Neural cell (in vitro differentiated cells): ENCODE measurements around the gene NECTIN1. TPM values are rescaled to one million over a fixed set of nuclear protein-coding genes. Genes with fewer than 3 reads are reported as not detected.
"Not testable (repeated sequence)": the region's sequence is repeated elsewhere in the genome, so short reads cannot be mapped to it uniquely, and the experiment has no call there.

Source experiments
- H2AFZ ChIP-seq: fragments of 200-600, 300-800 bp; sonication (generic), shearing (Covaris generic); 2 replicates; pipeline ENCODE4 v1.6.0; 2014; ENCODE audit warnings: low read depth, mild to moderate bottlenecking, antibody characterized with exemption, low read length, moderate library complexity
- H3F3A ChIP-seq: fragments of 200-600 bp; shearing (Covaris generic); 2 replicates; pipeline ENCODE4 v1.6.1; 2016; ENCODE audit warnings: mild to moderate bottlenecking, moderate library complexity, mixed read lengths, antibody characterized with exemption, low read length; ENCODE audit not compliant: insufficient read depth, poor library complexity, severe bottlenecking
- H3K27ac ChIP-seq: fragments of 200-600, 300-800 bp; sonication (generic), shearing (Covaris generic); 2 replicates; pipeline ENCODE4 v1.5.1; 2014; ENCODE audit warnings: mild to moderate bottlenecking, low read length, moderate library complexity
- H3K27me3 ChIP-seq: fragments of 300-800, 200-600 bp; sonication (generic), shearing (Covaris generic); 2 replicates; pipeline ENCODE4 v1.6.0; 2014; ENCODE audit warnings: mild to moderate bottlenecking, low read depth, low read length, moderate library complexity; ENCODE audit not compliant: insufficient read depth
- H3K36me3 ChIP-seq: fragments of 300-800, 200-600 bp; sonication (generic), shearing (Covaris generic); 2 replicates; pipeline ENCODE4 v1.5.1; 2014; ENCODE audit warnings: mild to moderate bottlenecking, antibody characterized with exemption, low read length, moderate library complexity; ENCODE audit not compliant: insufficient read depth
- H3K4me2 ChIP-seq: fragments of 300-800, 200-600 bp; sonication (generic), shearing (Covaris generic); 2 replicates; pipeline ENCODE4 v1.6.0; 2014; ENCODE audit warnings: mild to moderate bottlenecking, low read length
- H3K4me3 ChIP-seq: fragments of 300-800, 200-600 bp; sonication (generic), shearing (Covaris generic); 2 replicates; pipeline ENCODE4 v1.5.1; 2014; ENCODE audit warnings: mild to moderate bottlenecking, low read length, moderate library complexity
- H3K79me2 ChIP-seq: fragments of 200-600 bp; shearing (Covaris generic); replicated peaks from 2 replicates; pipeline ENCODE4 v1.6.0; 2014; ENCODE audit warnings: mild to moderate bottlenecking, low read length, moderate library complexity; ENCODE audit not compliant: insufficient read depth
- H3K9ac ChIP-seq: fragments of 300-800, 200-600 bp; sonication (generic), shearing (Covaris generic); 2 replicates; pipeline ENCODE4 v1.6.1; 2016; ENCODE audit warnings: mild to moderate bottlenecking, low read length, mixed read lengths
- H3K9me2 ChIP-seq: fragments of 200-600 bp; shearing (Covaris generic); 2 replicates; pipeline ENCODE4 v1.6.1; 2016; ENCODE audit warnings: mild to moderate bottlenecking, low read length, mixed read lengths; ENCODE audit not compliant: insufficient read depth
- H3K9me3 ChIP-seq: fragments of 200-600, 300-800 bp; sonication (generic), shearing (Covaris generic); 2 replicates; pipeline ENCODE4 v1.6.1; 2016; ENCODE audit warnings: mild to moderate bottlenecking, mixed run types, low read length, moderate library complexity, mixed read lengths
- H4K20me1 ChIP-seq: fragments of 200-600 bp; shearing (Covaris generic); 2 replicates; pipeline ENCODE4 v1.6.1; 2016; ENCODE audit warnings: mild to moderate bottlenecking, mixed run types; ENCODE audit not compliant: insufficient read depth
- EP300 ChIP-seq: fragments of 450-650 bp; conservative IDR thresholded peaks from 2 replicates; pipeline ENCODE4 v1.6.1; 2014; ENCODE audit warnings: antibody characterized with exemption, mild to moderate bottlenecking, moderate library complexity; ENCODE audit not compliant: poor library complexity, severe bottlenecking
- EZH2 ChIP-seq: fragments of 200-600, 300-800 bp; shearing (Covaris generic), sonication (generic); IDR thresholded peaks from 2 replicates; pipeline ENCODE4 v1.6.1; 2014; ENCODE audit warnings: antibody characterized with exemption, low read length, borderline replicate concordance, mild to moderate bottlenecking; ENCODE audit not compliant: insufficient read depth, poor library complexity, severe bottlenecking
- MXI1 ChIP-seq: fragments of 450-650 bp; conservative IDR thresholded peaks from 2 replicates; pipeline ENCODE4 v1.6.1; 2014; ENCODE audit warnings: antibody characterized with exemption, mild to moderate bottlenecking; ENCODE audit not compliant: poor library complexity, severe bottlenecking
- POLR2AphosphoS5 ChIP-seq: IDR thresholded peaks from 2 replicates; pipeline ENCODE4 v1.6.1; 2012
- RAD21 ChIP-seq: fragments of 450-650 bp; conservative IDR thresholded peaks from 2 replicates; pipeline ENCODE4 v1.6.1; 2014; ENCODE audit warnings: antibody characterized with exemption, mild to moderate bottlenecking, moderate library complexity
- SMC3 ChIP-seq: fragments of 450-650 bp; conservative IDR thresholded peaks from 2 replicates; pipeline ENCODE4 v1.6.1; 2014; ENCODE audit warnings: antibody characterized with exemption, mild to moderate bottlenecking, moderate library complexity; ENCODE audit not compliant: poor library complexity
- TAF1 ChIP-seq: IDR thresholded peaks from 2 replicates; pipeline ENCODE4 v1.6.1; 2012; ENCODE audit warnings: low read depth
- polyA plus RNA-seq: library from polyadenylated mRNA; depleted of rRNA; stranded (reverse); fragments of >200 nt; gene quantifications from 2 replicates; pipeline ENCODE4 v1.2.3, GENCODE V29; 2014
- TF ChIP-seq, protein P1 (sequence below): fragments of 450-650 bp; IDR thresholded peaks from 2 replicates; pipeline ENCODE4 v1.5.1; 2014; ENCODE audit warnings: antibody characterized with exemption, mild to moderate bottlenecking, moderate library complexity; ENCODE audit not compliant: poor library complexity, severe bottlenecking
- TF ChIP-seq, protein P2 (sequence below): IDR thresholded peaks from 2 replicates; pipeline ENCODE4 v1.6.1; 2012; ENCODE audit warnings: borderline replicate concordance

Gene NECTIN1
- polyA plus RNA-seq, 1 donor from 2014 or later = 5.6 TPM

DNA sequence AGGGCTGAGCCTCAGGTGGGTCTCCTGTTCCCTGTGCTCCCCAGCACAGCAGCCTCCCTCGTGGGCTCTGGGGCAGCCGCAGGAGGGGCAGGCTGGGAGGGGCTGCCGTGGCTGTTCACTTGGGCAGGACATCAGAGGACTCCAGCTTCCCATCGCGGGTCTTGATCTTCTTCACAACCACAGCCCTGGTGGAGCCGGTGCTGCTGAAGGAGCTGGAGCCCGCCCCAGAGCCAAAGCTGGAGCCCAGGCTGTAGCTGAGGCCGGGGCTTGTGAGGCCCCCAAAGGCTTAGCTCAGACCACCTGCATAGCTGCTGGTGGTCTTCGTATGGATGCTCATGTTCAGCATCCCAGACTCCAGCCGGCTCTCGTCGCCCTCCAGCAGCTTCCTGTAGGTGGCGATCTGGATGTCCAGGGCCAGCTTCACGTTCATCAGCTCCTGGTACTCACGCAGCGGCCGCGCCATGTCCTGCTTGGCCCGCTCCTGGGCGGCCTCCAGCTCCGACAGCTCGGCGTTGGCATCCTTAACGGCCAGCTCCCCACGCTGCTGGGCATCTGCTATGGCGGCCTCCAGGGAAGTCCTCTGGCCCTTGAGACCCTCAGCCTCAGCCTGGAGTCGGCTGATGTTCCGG, 126.1 kb downstream of the NECTIN1 start:
- no peaks in the 10 kb centered on the region for H4K20me1 ChIP-seq
- H3K27me3 ChIP-seq = no peaks in the 10 kb centered on the region
- TF ChIP-seq MXI1 (no peak), EZH2 (no peak), SMC3 (no peak), TAF1 (no peak), EP300 (no peak), RAD21 (no peak), POLR2AphosphoS5 (no peak)
- TF ChIP-seq, protein P1, sequence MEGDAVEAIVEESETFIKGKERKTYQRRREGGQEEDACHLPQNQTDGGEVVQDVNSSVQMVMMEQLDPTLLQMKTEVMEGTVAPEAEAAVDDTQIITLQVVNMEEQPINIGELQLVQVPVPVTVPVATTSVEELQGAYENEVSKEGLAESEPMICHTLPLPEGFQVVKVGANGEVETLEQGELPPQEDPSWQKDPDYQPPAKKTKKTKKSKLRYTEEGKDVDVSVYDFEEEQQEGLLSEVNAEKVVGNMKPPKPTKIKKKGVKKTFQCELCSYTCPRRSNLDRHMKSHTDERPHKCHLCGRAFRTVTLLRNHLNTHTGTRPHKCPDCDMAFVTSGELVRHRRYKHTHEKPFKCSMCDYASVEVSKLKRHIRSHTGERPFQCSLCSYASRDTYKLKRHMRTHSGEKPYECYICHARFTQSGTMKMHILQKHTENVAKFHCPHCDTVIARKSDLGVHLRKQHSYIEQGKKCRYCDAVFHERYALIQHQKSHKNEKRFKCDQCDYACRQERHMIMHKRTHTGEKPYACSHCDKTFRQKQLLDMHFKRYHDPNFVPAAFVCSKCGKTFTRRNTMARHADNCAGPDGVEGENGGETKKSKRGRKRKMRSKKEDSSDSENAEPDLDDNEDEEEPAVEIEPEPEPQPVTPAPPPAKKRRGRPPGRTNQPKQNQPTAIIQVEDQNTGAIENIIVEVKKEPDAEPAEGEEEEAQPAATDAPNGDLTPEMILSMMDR = no peak
- TF ChIP-seq, protein P2, sequence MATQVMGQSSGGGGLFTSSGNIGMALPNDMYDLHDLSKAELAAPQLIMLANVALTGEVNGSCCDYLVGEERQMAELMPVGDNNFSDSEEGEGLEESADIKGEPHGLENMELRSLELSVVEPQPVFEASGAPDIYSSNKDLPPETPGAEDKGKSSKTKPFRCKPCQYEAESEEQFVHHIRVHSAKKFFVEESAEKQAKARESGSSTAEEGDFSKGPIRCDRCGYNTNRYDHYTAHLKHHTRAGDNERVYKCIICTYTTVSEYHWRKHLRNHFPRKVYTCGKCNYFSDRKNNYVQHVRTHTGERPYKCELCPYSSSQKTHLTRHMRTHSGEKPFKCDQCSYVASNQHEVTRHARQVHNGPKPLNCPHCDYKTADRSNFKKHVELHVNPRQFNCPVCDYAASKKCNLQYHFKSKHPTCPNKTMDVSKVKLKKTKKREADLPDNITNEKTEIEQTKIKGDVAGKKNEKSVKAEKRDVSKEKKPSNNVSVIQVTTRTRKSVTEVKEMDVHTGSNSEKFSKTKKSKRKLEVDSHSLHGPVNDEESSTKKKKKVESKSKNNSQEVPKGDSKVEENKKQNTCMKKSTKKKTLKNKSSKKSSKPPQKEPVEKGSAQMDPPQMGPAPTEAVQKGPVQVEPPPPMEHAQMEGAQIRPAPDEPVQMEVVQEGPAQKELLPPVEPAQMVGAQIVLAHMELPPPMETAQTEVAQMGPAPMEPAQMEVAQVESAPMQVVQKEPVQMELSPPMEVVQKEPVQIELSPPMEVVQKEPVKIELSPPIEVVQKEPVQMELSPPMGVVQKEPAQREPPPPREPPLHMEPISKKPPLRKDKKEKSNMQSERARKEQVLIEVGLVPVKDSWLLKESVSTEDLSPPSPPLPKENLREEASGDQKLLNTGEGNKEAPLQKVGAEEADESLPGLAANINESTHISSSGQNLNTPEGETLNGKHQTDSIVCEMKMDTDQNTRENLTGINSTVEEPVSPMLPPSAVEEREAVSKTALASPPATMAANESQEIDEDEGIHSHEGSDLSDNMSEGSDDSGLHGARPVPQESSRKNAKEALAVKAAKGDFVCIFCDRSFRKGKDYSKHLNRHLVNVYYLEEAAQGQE = no peak

DNA sequence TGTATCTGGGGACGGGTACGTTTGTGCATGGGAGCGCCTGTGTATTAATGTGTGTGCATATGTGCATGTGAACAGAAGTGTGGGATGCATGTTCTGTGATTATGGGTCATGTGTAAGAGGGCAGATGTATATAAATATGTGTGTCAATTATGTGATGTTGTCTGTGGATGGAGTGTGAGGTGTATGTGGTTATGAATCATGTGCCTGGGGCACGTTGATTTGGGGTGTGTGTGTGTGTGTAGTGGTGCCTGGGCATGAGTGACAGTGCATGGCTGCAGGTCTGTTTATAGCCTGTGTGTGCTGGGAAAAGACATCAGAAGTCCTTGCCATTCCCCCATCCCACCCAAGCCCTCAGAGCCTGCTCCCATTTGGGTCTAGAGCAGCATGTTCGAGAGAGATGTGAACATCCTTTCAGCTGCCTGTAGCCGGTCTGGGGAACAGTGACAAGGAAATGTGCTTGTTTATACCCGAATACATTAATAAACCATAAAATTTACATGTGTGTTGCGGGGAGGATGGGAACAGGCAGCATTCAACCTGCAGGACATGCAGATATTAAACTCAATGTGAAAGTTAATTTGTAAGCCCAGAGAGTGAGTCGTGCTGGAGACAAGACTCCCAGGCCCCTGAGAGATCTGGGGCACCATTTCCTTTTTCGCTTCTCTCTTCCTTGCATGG, 129.0 kb downstream of the NECTIN1 start:
- Histone ChIP-seq H3K4me3 (no peak overlapping the region), H3K4me2 (no peak overlapping the region), H3K79me2 (no peaks in the 10 kb centered on the region), H4K20me1 (no peaks in the 10 kb centered on the region), H3F3A (no peaks in the 10 kb centered on the region), H3K9me2 (no peaks in the 10 kb centered on the region), H3K9me3 (no peaks in the 10 kb centered on the region), H3K27ac (no peak overlapping the region), H3K9ac (no peak overlapping the region), H3K36me3 (no peaks in the 10 kb centered on the region), H3K27me3 (no peaks in the 10 kb centered on the region), H2AFZ (no peak overlapping the region)
- TF ChIP-seq TAF1 (no peak), POLR2AphosphoS5 (no peak), EP300 (no peak), RAD21 (no peak), MXI1 (no peak), SMC3 (no peak), EZH2 (no peak)
- TF ChIP-seq, protein P2 = no peak
- TF ChIP-seq, protein P1 = no peak

More for the DNA sequence above, 126.1 kb downstream of the NECTIN1 start:
- Histone ChIP-seq H3K4me3 (no peak overlapping the region), H3K4me2 (no peak overlapping the region), H3K9ac (no peak overlapping the region), H3K36me3 (no peaks in the 10 kb centered on the region), H3K9me3 (no peaks in the 10 kb centered on the region), H3K79me2 (no peaks in the 10 kb centered on the region), H2AFZ (no peak overlapping the region), H3K9me2 (no peaks in the 10 kb centered on the region), H3F3A (no peaks in the 10 kb centered on the region), H3K27ac (no peak overlapping the region)

DNA sequence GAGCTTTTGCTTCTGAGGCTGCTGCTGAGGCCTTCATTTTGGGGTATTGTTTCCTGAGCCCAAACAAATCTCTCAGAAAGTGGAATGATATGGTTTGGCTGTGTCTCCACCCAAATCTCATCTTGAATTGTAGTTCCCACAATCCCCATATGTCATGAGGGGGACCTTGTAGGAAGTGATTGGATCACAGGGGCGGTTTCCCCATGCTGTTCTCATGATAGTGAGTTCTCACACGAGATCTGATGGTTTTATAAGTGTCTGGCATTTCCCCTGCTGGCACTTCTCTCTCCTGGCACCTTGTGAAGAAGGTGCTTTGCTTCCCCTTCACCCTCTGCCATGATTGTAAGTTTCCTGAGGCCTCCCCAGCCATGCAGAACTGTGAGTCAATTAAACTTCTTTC, 133.1 kb downstream of the NECTIN1 start:
- H3F3A ChIP-seq, H3K79me2 ChIP-seq, H3K4me3 ChIP-seq, H3K4me2 ChIP-seq, H3K9me3 ChIP-seq, H3K27me3 ChIP-seq, H3K9ac ChIP-seq, H3K9me2 ChIP-seq, H2AFZ ChIP-seq, H4K20me1 ChIP-seq, H3K36me3 ChIP-seq, H3K27ac ChIP-seq: not testable (repeated sequence)
